IPS-20b (cell line): ENCODE measurements around the gene APCDD1L.
"Not testable (repeated sequence)": the region's sequence is repeated elsewhere in the genome, so short reads cannot be mapped to it uniquely, and the experiment has no call there.

ENCODE experiments used
- H3K27ac ChIP-seq: one replicate; pipeline ENCODE4 v1.5.1; 2013; ENCODE audit warnings: low read length
- H3K27me3 ChIP-seq: 2 replicates; pipeline ENCODE4 v1.6.1; 2013; ENCODE audit warnings: mild to moderate bottlenecking, low read length, inconsistent platforms; ENCODE audit not compliant: insufficient read depth
- H3K36me3 ChIP-seq: 2 replicates; pipeline ENCODE4 v1.6.1; 2013; ENCODE audit warnings: low read depth, mild to moderate bottlenecking, inconsistent platforms, low read length, moderate library complexity; ENCODE audit not compliant: insufficient read depth
- H3K4me1 ChIP-seq: 2 replicates; pipeline ENCODE4 v1.6.1; 2013; ENCODE audit warnings: mild to moderate bottlenecking, control low read depth, inconsistent platforms, low read length, moderate library complexity; ENCODE audit not compliant: insufficient read depth
- H3K4me3 ChIP-seq: 2 replicates; pipeline ENCODE4 v1.5.1; 2013; ENCODE audit warnings: mild to moderate bottlenecking, low read length, inconsistent platforms
- H3K9ac ChIP-seq: 2 replicates; pipeline ENCODE4 v1.6.1; 2013; ENCODE audit warnings: low read depth, mild to moderate bottlenecking, inconsistent platforms, low read length, moderate library complexity
- H3K9me3 ChIP-seq: 2 replicates; pipeline ENCODE4 v1.6.1; 2013; ENCODE audit warnings: mild to moderate bottlenecking, low read depth, low read length, inconsistent platforms; ENCODE audit not compliant: insufficient read depth

APCDD1L gene

GRCh38 chr20:58424218-58424969 lies 90.8 kb downstream of the APCDD1L start:
- Histone ChIP-seq H3K27ac (peak overlapping the region; percentile 74), H3K9ac (peak overlapping the region; percentile 16; the same call in 1 of the 2 replicates), H3K36me3 (peaks cover 3% of the 10 kb centered on the region), H3K4me1 (peaks cover 31% of the 10 kb centered on the region), H3K4me3 (no peak overlapping the region), H3K9me3 (peaks cover 13% of the 10 kb centered on the region; the same call in 1 of the 2 replicates), H3K27me3 (no peaks in the 10 kb centered on the region)

GRCh38 chr20:58421497-58421850 lies 93.7 kb downstream of the APCDD1L start:
- Histone ChIP-seq H3K9ac (no peak overlapping the region), H3K9me3 (0 out of 2 replicates have a peak, but pooled peaks cover 4% of the 10 kb centered on the region), H3K27me3 (no peaks in the 10 kb centered on the region), H3K4me3 (no peak overlapping the region), H3K4me1 (peaks cover 48% of the 10 kb centered on the region), H3K36me3 (peaks cover 5% of the 10 kb centered on the region), H3K27ac (no peak overlapping the region)

- H3K36me3 ChIP-seq: peaks cover 5% of the 10 kb centered on the region
- no peaks in the 10 kb centered on the region for H3K27me3 ChIP-seq
- no peak overlapping the region for H3K9ac ChIP-seq
- H3K9me3 ChIP-seq: no peaks in the 10 kb centered on the region
- no peak overlapping the region for H3K4me3 ChIP-seq
- H3K4me1 ChIP-seq: peaks cover 54% of the 10 kb centered on the region
- H3K27ac ChIP-seq: no peak overlapping the region
Measured at GRCh38 chr20:58420798-58421496, 94.3 kb downstream of the APCDD1L start.

DNA sequence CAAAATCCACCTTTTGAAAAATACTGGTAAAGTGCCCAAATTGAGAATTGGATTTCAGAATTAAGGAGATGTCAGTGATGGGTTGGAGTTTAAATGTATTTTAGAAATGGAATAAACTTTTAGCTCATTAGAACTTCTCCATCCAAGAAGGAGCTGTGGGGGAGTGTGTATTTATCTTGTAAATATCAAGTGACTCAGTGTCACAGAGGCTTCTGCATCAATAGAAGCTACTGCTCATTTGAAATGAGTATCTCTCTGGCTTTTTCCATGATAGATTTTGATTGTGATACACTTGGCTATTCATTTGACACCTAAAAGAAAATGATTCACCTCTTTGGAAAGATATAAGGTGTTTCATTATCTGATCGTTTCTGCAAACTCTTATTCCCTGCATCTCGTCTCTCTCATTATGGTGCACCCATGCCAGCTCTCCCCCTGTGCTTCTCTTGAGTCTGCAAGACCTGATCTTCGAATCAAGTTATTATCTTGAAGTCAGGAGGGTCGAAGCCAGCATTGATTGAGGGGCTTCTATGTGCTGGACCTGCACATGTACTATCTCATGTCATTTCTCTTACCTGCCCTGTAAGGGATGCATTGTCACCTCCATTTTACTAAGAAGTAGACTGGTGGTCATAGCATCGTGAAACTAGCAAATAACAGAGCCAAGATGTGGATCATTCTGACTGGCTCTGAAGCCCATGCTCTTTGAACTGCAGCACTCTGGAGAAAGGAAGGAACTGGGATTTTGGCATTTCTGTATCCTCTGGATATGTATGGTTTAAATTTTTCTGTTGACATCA lies 96.0 kb downstream of the APCDD1L start:
- Histone ChIP-seq H3K27ac (no peak overlapping the region), H3K4me3 (no peak overlapping the region), H3K36me3 (peaks cover 9% of the 10 kb centered on the region), H3K27me3 (no peaks in the 10 kb centered on the region), H3K4me1 (peaks cover 47% of the 10 kb centered on the region), H3K9me3 (peaks cover 5% of the 10 kb centered on the region), H3K9ac (no peak overlapping the region)

GRCh38 chr20:58417438-58417837 lies 97.8 kb downstream of the APCDD1L start:
- H3K36me3 ChIP-seq: peaks cover 9% of the 10 kb centered on the region
- H3K4me3 ChIP-seq: peak overlapping the region; percentile 49
- no peaks in the 10 kb centered on the region for H3K27me3 ChIP-seq
- H3K9me3 ChIP-seq: peaks cover 5% of the 10 kb centered on the region
- H3K9ac ChIP-seq: no peak overlapping the region; the same call in 1 of the 2 replicates
- peaks cover 34% of the 10 kb centered on the region for H3K4me1 ChIP-seq
- H3K27ac ChIP-seq: no peak overlapping the region

- no peaks in the 10 kb centered on the region for H3K27me3 ChIP-seq
- H3K27ac ChIP-seq: no peak overlapping the region
- peaks cover 9% of the 10 kb centered on the region for H3K36me3 ChIP-seq
- H3K4me1 ChIP-seq: peaks cover 28% of the 10 kb centered on the region
- peak overlapping the region; percentile 33; the same call in 1 of the 2 replicates for H3K9ac ChIP-seq
- peak overlapping the region; percentile 49 for H3K4me3 ChIP-seq
- H3K9me3 ChIP-seq: peaks cover 5% of the 10 kb centered on the region
Measured at GRCh38 chr20:58416835-58417234, 98.4 kb downstream of the APCDD1L start.

GRCh38 chr20:58416057-58416456 lies 99.1 kb downstream of the APCDD1L start:
- no peaks in the 10 kb centered on the region for H3K27me3 ChIP-seq
- peaks cover 25% of the 10 kb centered on the region for H3K4me1 ChIP-seq
- H3K36me3 ChIP-seq: peaks cover 9% of the 10 kb centered on the region
- no peak overlapping the region for H3K27ac ChIP-seq
- H3K4me3 ChIP-seq: no peak overlapping the region; the same call in 1 of the 2 replicates
- peak overlapping the region; percentile 33; the same call in 1 of the 2 replicates for H3K9ac ChIP-seq
- H3K9me3 ChIP-seq: peaks cover 5% of the 10 kb centered on the region

DNA sequence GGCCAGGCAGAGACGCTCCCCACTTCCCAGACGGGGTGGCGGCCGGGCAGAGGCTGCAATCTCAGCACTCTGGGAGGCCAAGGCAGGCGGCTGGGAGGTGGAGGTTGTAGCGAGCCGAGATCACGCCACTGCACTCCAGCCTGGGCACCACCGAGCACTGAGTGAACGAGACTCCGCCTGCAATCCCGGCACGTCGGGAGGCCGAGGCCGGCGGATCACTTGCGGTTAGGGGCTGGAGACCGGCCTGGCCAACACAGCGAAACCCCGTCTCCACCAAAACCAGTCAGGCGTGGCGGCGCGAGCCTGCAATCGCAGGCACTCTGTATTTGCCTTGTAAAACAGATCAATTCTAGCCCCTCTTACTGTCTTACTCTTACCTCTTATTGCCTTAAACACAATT lies 100.4 kb downstream of the APCDD1L start:
- not testable (repeated sequence) for H3K27ac ChIP-seq, H3K36me3 ChIP-seq, H3K9ac ChIP-seq, H3K4me3 ChIP-seq, H3K27me3 ChIP-seq, H3K9me3 ChIP-seq
- H3K4me1 ChIP-seq: peaks cover 28% of the 10 kb centered on the region

- not testable (repeated sequence) for H3K36me3 ChIP-seq, H3K4me3 ChIP-seq, H3K9ac ChIP-seq, H3K27me3 ChIP-seq, H3K27ac ChIP-seq, H3K9me3 ChIP-seq
- peaks cover 34% of the 10 kb centered on the region for H3K4me1 ChIP-seq
Measured at GRCh38 chr20:58414216-58414615, 101.0 kb downstream of the APCDD1L start.
